SK-N-SH treated with all-trans-retinoic acid at 6 μM for 48 hours (cell line): ENCODE measurements around the gene TEKT3.

Experiments used
- ARNTL ChIP-seq: fragments of 450-650 bp; formaldehyde crosslinking; IDR thresholded peaks from 2 replicates; pipeline ENCODE4 v1.5.0; 2020; ENCODE audit warnings: low read depth, mild to moderate bottlenecking, moderate library complexity, borderline replicate concordance
- CSDC2 ChIP-seq: fragments of 250-450 bp; sonication (Bioruptor Pico); IDR thresholded peaks from 2 replicates; pipeline ENCODE4 v1.5.0; 2020; ENCODE audit warnings: mild to moderate bottlenecking, moderate library complexity
- GLIS3 ChIP-seq: fragments of 250-450 bp; sonication (Bioruptor Pico); IDR thresholded peaks from 2 replicates; pipeline ENCODE4 v1.5.0; 2020; ENCODE audit warnings: mild to moderate bottlenecking, moderate library complexity
- OSR1 ChIP-seq: fragments of 250-450 bp; sonication (Bioruptor Pico); IDR thresholded peaks from 2 replicates; pipeline ENCODE4 v1.8.0; 2022; ENCODE audit warnings: moderate library complexity, mild to moderate bottlenecking, inconsistent platforms
- ZFP30 ChIP-seq: fragments of 450-650 bp; formaldehyde crosslinking; IDR thresholded peaks from 2 replicates; pipeline ENCODE4 v1.5.0; 2022; ENCODE audit warnings: mild to moderate bottlenecking, moderate library complexity
- TF ChIP-seq, protein P1 (sequence below): fragments of 250-450 bp; sonication (Bioruptor Pico); IDR thresholded peaks from 2 replicates; pipeline ENCODE4 v1.8.0; 2020; ENCODE audit warnings: mild to moderate bottlenecking, moderate library complexity, borderline replicate concordance

DNA sequence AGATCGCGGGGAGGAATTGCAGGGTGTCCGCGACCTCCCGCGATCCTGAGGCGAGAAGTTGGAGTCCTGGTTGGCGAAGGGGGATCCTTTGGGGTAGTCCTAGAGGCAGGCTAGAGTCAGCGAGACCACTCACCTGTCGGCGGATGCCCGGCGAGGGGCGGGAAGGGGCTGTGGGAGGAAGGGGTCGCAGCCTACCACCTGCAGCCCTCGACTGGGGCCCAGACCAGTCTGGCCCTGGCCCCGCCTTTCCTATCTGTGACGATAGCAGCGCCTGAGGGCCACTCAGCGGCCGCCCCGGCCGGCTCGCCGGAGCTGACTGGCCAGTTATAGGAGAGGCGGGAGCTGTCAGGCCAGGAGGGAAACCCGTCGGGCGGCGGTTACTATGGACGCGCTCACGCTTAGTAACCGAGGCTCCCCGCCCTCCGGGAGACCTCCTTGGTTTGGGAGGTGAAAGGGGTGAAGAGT, at the start of gene TEKT3:
- TF ChIP-seq, protein P1, sequence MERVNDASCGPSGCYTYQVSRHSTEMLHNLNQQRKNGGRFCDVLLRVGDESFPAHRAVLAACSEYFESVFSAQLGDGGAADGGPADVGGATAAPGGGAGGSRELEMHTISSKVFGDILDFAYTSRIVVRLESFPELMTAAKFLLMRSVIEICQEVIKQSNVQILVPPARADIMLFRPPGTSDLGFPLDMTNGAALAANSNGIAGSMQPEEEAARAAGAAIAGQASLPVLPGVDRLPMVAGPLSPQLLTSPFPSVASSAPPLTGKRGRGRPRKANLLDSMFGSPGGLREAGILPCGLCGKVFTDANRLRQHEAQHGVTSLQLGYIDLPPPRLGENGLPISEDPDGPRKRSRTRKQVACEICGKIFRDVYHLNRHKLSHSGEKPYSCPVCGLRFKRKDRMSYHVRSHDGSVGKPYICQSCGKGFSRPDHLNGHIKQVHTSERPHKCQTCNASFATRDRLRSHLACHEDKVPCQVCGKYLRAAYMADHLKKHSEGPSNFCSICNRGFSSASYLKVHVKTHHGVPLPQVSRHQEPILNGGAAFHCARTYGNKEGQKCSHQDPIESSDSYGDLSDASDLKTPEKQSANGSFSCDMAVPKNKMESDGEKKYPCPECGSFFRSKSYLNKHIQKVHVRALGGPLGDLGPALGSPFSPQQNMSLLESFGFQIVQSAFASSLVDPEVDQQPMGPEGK (CRISPR knock-in tag), result no peak
- TF ChIP-seq ARNTL (CRISPR knock-in tag), result no peak
- no peak for TF ChIP-seq OSR1 (CRISPR knock-in tag)
- TF ChIP-seq CSDC2, result no peak
- no peak for TF ChIP-seq GLIS3 (CRISPR knock-in tag)
- no peak for TF ChIP-seq ZFP30 (CRISPR knock-in tag)
